Measurements from ENCODE around the gene PCDH18. TPM values are rescaled to one million over a fixed set of nuclear protein-coding genes. Genes with fewer than 3 reads are reported as not detected.

Gene PCDH18
- total and polyA plus RNA-seq, 10 of the 15 experiments (the other 5 are each of a cell fraction or from before 2014, with no cell fraction given), result 0.46 to 1.4 (median 0.96) TPM

GRCh38 chr4:137558951-137559350 lies 26.7 kb upstream of the PCDH18 start (continued):
- no peak for TF ChIP-seq E4F1 (IDR thresholded peaks at IDR 0.05; ENCODE audit: borderline replicate concordance, partially characterized antibody)

- H2AFZ ChIP-seq (ENCODE audit: control insufficient read depth, low read depth, low read length), result no peak overlapping the region
- POLR2A ChIA-PET, result no interaction called here
- ATAC-seq, result no peak
- no peak overlapping the region for H3K4me3 ChIP-seq
- BruUV-seq (replicated peaks), result no TSS peak
- no peaks in the 10 kb centered on the region for H3K27me3 ChIP-seq (replicated peaks in 1 of 2; ENCODE audit: control insufficient read depth in 2 of 2, insufficient read depth in 2 of 2, low read length in 1 of 2)
- H3K9me3 ChIP-seq (replicated peaks; ENCODE audit: control insufficient read depth, insufficient read depth, low read length), result no peaks in the 10 kb centered on the region; the same call in 2 of the 3 replicates
- no peak overlapping the region for H3K27ac ChIP-seq (ENCODE audit: control insufficient read depth, insufficient read depth)
- H3K9ac ChIP-seq (ENCODE audit: control insufficient read depth, insufficient read depth, low read length), result no peak overlapping the region
- H3K4me1 ChIP-seq (ENCODE audit: control insufficient read depth, insufficient read depth, low read length), result no peaks in the 10 kb centered on the region
- no peaks in the 10 kb centered on the region for H3K79me2 ChIP-seq (ENCODE audit: control insufficient read depth, insufficient read depth, low read length)
- no peak for FAIRE-seq
- SMC1A ChIA-PET (ENCODE audit: uncharacterized antibody, unreplicated experiment), result no interaction called here
- intact Hi-C loops (cut with micrococcal nuclease; ENCODE audit: unreplicated experiment) (no loop called here), in situ Hi-C loops (cut with MboI) (no loop called here)
- no peaks in the 10 kb centered on the region for H4K20me1 ChIP-seq (ENCODE audit: control insufficient read depth, insufficient read depth)
- DNase-seq (ENCODE audit: low read depth, low spot score), result no peak
- CTCF ChIA-PET, result interaction anchor here (0.5 kb wide), 1 partner anchor 1823 kb away, joined by 3 read pairs; no protein-coding TSS in a partner anchor
- no peaks in the 10 kb centered on the region for H3K36me3 ChIP-seq (ENCODE audit: control insufficient read depth in 2 of 2, insufficient read depth in 2 of 2, low read length in 1 of 2)
- 42% methylated on average over 4 of the region's 4 CpGs for WGBS (ENCODE audit: insufficient coverage, insufficient replicate concordance, low lambda C conversion rate, missing lambda C conversion rate)
- no peak for TF ChIP-seq HDGF (IDR thresholded peaks at IDR 0.05)
- TF ChIP-seq MAX (IDR thresholded peaks at IDR 0.05; ENCODE audit: low read depth, low read length), result no peak
- no peak for TF ChIP-seq RUNX3 (IDR thresholded peaks at IDR 0.05; ENCODE audit: low read length)
- TF ChIP-seq CTCF (IDR thresholded peaks at IDR 0.05 in 2 of 3, conservative IDR thresholded peaks at IDR 0.05 in 1 of 3; ENCODE audit: control insufficient read depth in 2 of 3, extremely low read depth in 1 of 3, insufficient read depth in 1 of 3, low read depth in 3 of 3, low read length in 3 of 3), result no peak
- TF ChIP-seq TCF12 (IDR thresholded peaks at IDR 0.05; ENCODE audit: low read depth, low read length), result no peak
- no peak for TF ChIP-seq SMC3 (IDR thresholded peaks at IDR 0.05; ENCODE audit: borderline replicate concordance, low read length)
- TF ChIP-seq HDAC6 (IDR thresholded peaks at IDR 0.05; ENCODE audit: unreplicated experiment), result no peak
- TF ChIP-seq ZNF622 (IDR thresholded peaks at IDR 0.05), result no peak
- TF ChIP-seq SUPT20H (IDR thresholded peaks at IDR 0.05; ENCODE audit: borderline replicate concordance, control insufficient read depth, low read depth, low read length), result no peak
- TF ChIP-seq NR2F1 (conservative IDR thresholded peaks at IDR 0.05), result no peak
- TF ChIP-seq EZH2 (IDR thresholded peaks at IDR 0.05; ENCODE audit: borderline replicate concordance, control insufficient read depth, low read depth, low read length), result no peak
- TF ChIP-seq EED (IDR thresholded peaks at IDR 0.05; ENCODE audit: low read depth), result no peak
- TF ChIP-seq STAT3 (IDR thresholded peaks at IDR 0.05; ENCODE audit: low read depth, low read length), result no peak
- no peak for TF ChIP-seq LARP7 (IDR thresholded peaks at IDR 0.05)
- no peak for TF ChIP-seq SMAD5 (IDR thresholded peaks at IDR 0.05; ENCODE audit: low read depth)
- no peak for TF ChIP-seq BRCA1 (IDR thresholded peaks at IDR 0.05; ENCODE audit: low read depth, low read length)
- no peak for TF ChIP-seq RB1 (IDR thresholded peaks at IDR 0.05; ENCODE audit: borderline replicate concordance)
- TF ChIP-seq CHD2 (IDR thresholded peaks at IDR 0.05; ENCODE audit: borderline replicate concordance, low read depth, low read length), result no peak
- TF ChIP-seq POLR2AphosphoS5 (IDR thresholded peaks at IDR 0.05; ENCODE audit: low read length), result no peak
- TF ChIP-seq NBN (IDR thresholded peaks at IDR 0.05), result no peak
- H3K4me2 ChIP-seq (ENCODE audit: control insufficient read depth, insufficient read depth), result no peak overlapping the region
- RAD21 ChIA-PET (ENCODE audit: unreplicated experiment), result interaction anchor here (1.0 kb wide), 1 partner anchor 11 kb away, joined by 4 read pairs; no protein-coding TSS in a partner anchor
Observed at GRCh38 chr4:137545461-137545861, 13.2 kb upstream of the PCDH18 start.
